D341Med (cell line): ENCODE results near the gene USB1.

ENCODE experiments used
- DNase-seq: peaks from one replicate; pipeline ENCODE4 v3.0.0; 2012; ENCODE audit warnings: low spot score

The USB1 gene

DNA sequence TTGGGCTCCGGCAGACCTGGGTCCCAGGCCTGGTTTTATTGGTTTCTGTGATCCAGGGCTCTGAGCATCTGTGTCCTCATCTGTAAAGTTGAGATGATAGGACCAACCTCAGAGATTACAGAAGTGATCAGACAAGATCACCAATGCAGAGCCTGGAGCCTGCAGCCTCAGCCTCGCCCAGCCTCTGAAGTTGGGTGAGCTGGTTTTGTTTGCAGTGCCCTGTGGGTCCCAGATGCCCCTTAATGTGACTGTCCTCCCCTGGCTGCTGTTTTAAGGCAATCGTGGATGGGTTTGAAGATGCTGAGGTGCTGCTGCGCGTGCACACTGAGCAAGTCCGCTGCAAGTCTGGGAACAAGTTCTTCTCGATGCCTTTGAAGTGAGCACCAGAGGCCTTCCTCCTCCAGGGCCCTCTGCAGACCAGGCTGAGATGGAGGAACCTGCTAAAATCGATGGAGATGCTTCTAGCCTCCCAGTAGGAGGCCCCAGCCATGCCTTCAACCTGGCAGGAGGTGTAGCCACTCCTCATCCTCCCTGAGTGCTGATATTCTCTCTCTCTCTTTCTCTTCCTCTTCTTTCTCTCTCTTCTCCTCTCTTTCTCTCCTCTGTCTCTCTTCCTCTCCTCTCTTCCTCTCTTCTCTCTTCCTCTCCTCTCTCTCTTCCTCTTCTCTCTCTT, 18.8 kb downstream of the USB1 start:
- DNase-seq, result no peak

DNA sequence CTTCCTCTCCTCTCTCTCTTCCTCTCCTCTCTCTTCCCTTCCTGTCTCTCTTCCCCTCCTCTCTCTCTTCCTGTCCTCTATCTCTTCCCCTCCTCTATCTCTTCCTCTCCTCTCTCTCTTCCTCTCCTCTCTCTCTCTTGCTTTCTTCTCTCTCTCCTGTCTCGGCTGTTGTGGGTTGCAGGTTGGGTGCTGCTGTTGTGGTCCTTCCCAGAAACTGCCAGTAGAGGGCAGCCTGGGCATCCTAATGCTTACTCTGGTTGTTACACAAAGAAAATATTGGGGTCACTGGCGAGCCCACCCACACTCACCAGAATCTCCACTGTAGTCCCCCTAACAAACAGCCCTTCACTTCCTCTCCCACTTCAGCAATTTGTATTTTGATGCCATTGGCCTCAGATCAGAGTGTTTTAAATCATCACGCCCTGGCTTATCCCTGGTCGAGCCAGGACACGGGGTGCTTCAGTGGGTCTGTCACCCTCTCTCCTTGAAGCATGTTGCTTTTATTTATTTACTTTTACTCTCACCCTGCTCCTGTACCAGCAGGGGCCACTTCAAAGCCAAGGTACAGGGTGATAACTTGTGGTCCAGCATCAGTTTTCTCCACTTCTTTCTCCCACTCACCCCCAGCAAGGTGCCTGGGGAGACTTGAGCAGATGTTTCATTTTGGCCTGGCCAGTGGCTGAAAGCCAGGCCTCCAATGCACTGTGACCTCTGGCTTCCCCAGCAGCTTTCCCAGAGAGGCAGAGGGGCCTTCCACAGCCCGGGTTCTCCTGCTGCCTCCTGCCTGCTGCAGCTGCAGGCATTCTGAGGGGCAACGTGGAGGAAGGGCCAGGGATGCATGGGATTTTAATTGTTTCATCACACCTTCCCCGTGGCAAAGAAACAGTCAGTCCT, 19.7 kb downstream of the USB1 start:
- DNase-seq, result peak; percentile 72

DNA sequence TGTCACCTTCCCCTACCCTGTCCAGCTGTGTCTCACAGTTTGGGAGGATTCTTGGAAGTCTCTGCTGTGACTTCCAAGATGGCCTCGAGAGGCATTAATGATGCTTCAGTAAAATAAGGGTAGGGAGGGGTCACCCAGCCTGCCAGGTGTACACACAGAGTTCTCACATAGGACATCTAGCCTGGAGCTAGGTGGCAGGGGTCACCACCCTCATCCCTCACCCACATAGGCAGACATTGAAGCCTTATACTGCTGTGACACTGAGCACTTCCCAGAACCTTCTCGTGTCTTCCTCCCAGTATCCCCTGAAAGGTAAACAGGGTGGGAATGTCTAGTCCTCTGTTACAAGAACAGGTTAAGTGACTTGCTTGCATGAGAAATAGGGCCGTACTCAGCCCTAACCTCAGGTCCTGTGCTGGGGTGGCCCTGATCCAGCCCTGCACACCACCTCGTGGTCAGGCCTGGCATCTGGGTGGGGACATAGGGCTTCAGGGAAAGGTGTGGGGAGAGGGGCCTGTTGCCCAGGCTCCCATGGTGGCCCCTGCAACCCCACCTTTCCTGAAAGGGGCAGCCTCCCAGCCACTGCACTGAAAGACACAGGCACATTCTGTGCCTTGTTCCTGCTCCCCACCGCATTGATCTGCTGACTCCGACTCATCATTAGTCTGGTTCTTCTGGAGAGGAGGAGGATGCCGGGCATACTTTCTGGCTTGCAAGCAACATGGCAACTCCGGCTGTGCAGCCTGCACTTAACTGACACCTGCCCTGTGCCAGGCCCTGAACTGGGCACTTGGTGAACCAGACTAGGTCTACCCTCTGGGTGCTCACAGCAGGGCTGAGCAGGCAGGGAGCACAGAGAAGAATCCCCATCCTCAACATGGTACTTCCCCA, 20.7 kb downstream of the USB1 start:
- no peak for DNase-seq

DNA sequence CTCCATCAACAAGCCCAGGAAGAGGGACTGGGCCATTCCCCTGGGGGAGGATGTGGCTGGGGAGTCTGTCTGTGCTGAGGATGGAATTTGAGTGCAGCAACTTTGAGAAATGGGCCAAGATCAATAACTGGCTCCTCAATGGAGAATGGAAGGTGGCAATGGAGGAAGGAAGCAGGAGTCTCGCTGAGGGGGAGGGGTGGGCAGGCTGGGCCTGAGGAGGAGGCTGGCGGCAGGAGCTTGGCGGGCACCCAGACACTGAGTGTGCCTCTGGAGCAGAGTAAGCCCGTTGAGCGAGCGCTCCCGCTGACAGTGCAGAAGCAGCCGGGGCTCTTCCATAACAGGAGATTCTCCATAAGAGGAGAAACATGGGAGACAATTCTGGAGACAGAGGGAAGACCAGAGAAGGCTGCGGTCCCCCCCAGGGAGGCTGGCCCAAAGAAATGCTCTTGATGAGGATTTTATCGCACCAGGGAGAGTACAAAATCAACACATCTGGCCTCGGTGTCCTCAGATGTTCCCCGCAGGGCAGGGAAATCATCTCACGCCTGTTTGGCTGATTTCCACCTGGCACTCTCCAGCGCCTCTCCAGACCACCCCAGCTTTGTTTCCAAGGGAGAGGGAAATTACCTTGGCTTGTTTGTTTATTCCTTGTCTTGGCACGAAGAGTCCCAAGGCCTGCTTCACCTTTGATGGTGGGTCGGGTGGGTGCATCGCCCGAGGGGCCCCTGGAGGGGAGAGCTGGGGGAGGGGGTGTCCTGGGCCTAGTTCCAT, 21.6 kb downstream of the USB1 start:
- peak; percentile 56 for DNase-seq

DNA sequence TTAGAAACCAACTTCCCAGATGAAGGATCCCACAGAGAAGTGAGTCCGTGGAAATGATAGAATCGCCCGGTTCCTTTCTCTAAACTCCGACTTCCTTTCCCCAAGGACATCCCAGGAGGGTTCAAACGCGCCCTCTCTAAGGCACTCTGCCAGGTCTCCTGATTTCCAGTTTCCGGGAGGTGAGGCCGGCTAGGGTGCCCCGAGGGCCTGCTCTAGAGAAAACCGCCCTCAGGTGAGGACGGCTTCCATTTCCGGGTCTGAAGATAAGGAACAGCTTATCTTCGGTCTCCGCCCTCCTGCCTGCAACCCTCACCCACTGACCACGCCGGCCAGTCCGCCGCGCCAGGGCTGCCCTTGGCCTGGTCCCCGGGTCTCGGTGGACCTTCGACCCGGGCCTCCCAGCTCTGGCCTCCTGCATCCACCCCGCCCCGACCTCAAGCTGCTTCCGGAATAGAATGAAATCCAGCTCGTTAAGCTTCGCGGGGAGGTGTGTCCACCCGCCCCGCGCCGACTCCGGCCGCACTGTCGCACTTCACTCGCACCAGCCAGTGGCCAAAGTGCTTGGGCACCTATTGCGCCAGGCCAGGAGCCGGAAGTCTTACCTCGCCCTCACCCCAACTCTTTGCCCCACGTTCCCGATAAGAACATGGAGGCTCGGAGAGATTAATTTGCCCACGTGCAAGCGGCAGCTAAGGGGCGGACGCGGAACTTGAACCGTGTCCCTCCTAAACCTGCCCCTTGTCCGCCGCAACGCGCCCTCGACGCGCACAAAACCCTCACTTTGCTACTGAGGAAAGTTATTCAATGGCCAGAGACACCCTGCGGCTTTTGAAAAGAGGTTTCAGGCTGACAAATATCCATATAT, 23.5 kb downstream of the USB1 start:
- DNase-seq, result peak; percentile 22

DNA sequence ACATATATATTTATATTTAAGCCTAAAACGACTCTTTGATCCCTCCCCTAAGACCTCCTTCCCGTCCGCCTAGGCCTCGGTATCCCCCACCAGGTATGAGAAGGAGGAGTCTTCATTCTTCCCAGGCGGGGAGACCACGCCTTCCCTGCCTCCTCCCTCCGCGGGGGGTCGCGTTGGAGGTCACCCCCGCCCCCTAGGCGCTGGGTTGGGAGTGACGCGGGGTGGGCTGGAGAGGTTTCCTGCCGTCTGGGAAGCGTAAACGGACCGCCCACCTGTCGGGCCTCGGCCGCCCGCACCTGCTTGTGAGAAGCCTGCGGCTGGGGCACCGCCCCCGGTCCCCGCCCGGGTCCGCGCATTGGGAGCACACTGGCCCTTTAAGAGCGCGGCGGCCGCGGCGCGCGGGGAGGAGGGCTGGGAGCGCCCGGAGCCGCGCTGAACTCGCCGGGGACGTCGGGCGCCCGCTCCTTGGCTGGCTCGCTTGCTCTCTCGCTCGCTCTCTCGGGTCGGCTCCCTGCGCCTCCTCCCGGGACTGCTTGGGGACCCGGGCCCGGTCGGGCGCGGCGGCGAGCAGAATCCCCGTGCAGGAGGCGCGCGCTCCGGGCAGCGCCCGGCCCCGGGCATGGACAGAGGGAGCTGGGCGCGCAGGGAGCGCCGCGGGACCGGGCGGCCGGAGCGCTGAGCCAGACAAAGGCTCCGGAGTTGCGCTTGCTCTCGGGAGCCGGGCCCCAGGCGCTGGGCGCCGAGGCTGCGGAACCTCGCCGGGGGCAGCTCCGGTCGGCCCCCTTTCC, 24.3 kb downstream of the USB1 start, which contains the start of gene MMP15:
Gene MMP15 (plus strand): TSS at position 404 of the 788 bp plus-strand sequence. CDS start 597 bp downstream, outside the sequence.
- DNase-seq, result peak; percentile 89

DNA sequence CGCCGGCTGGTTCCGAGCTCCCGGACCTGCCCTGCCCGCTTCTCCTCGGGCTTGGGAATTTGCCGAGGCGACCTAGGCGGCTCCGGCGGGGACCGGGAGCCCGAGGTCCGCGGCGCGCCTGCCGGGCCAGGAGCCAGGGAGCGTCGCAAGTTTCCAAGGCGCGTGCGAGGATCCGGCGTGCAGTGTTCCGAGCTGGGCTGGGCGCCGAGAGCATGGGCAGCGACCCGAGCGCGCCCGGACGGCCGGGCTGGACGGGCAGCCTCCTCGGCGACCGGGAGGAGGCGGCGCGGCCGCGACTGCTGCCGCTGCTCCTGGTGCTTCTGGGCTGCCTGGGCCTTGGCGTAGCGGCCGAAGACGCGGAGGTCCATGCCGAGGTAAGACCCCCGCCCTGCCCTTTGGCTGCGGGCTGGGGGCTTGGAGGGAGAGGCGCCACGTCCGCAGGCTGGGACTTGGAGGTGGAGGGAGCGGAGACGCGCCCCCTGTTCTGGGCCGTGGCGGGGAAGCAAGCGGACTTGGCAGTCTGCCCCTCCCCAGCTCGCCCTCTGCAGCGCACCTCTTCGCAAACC, 25.0 kb downstream of the USB1 start:
- peak; percentile 73 for DNase-seq

DNA sequence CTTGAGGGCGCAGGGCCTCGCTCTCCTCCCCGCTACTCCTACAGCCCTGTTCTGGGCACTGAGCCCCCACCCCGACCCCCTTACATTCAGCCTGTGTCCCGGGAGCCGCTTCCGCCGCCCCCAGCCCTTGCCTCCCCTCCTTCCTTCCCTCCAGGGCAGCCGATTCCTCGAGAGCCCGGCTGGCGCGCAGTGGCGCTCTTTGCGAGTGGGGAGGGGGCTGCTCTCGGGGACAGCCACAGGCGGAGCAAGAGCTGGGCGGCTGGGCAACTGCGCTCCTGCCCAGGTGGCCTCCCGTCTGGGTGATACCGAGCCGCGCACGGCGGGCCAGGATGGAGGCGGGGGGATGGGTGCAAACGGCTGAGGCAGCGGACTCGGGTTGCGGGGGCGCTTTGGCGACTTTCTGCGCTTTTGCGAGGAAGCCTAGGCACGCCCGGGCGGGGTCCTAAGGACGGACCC, 25.5 kb downstream of the USB1 start:
- DNase-seq, result peak; percentile 64

DNA sequence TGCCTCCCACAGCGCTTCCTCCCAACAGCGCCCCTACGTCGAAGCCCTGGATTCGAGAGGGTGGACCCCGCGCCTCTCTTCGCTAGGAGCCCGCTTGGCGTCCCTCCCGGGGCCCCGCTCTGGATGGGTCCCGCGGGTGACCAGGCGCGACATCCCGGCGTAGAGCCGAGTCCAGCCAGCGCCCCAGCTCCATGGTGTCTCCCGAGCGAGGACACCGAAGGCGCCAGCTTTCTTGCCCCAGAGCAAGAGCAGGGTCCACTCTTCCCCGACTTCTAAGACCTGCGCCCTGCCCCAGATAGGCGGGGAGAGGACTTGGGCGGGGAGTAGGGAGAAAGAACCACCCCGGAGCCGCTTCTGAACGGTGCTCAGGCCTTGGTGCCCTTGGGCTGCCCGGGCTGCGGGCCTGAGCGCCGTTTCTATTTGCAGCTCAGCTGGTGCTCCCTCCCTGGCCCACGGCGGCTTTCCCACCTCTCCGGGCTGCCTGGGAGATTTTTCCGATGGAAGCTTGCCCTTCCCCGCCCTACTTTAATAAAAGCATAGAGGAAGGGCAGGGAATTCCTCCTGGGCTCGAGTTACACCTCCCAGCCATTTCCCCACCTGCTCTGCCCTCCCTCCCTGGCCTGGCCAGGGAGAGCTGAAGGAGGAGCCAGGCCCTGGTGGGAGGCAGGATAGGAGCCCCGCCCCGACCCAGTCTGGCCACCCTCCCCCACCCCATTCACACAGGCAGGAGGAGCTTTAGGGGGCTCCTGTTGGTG, 26.1 kb downstream of the USB1 start:
- DNase-seq, result peak; percentile 59

DNA sequence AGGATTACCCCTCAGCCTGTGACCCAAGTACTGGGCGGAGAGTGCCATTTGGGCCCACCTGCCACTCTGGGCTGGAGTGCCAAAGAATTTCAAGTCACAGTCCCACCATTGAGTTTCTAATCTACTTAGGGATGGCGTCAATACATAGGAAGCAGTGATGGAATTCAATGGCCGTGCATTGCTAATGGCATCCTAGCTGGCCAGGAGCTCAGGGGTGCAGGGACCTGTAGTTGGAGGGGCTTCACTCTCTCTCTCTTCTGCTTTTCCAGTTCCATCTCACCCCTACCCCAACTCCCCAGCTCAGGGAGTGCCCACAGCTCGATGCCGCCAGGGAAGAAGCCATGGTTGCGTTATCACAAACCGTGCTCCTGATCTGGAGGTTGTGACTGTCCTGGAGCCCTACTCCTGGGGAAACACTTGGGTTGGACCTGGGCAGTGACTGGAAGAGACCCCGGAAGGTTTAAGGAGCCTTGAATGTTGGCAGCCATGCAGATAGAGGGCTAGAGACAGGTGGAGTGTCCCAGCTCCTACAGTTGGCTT, 26.8 kb downstream of the USB1 start:
- DNase-seq, result no peak

DNA sequence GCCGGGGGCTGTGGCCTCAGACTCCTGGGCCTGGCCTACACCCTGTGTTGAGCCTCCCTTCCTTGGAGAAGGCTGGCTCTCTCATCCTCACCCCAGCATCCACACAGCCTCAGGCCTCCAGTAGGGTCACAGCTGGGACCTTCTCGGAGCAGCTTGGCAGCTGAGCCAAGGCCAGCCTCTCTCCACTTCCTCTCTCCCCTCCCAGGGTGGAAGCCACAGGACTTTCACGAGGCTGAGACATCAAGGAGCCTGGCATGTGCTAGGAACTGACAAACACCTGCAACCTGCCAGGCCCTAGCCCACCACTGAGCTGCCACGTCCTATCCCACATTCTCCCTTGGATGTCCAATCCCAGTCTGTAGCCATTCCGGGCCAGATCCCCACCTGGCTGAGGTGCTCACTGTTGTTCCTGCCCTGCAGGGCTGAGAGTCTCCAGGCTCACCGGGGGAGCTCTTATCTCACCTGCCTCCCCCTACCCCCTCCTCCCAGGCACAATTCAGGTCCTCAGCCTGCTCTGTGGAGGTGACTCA, 27.4 kb downstream of the USB1 start:
- no peak for DNase-seq

DNA sequence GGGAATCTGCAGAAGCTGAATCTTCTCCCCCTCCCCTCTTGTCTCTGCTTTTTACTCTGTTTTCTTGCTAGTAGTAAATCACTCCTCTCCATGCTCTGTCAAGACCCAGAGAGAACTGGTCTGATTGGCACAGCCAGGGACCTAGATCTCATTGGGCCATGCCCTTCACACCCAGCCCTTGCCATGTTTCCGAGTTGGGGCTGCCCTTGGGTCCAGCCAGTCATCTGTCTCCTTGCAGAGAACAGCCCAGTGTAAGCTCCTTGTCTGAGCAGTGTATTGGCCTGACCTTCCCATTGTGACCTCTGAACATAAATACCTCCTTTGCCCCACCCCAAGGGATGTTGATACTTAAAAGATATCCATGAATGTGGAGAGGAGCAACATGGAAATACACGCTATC, 28.2 kb downstream of the USB1 start:
- DNase-seq, result no peak

DNA sequence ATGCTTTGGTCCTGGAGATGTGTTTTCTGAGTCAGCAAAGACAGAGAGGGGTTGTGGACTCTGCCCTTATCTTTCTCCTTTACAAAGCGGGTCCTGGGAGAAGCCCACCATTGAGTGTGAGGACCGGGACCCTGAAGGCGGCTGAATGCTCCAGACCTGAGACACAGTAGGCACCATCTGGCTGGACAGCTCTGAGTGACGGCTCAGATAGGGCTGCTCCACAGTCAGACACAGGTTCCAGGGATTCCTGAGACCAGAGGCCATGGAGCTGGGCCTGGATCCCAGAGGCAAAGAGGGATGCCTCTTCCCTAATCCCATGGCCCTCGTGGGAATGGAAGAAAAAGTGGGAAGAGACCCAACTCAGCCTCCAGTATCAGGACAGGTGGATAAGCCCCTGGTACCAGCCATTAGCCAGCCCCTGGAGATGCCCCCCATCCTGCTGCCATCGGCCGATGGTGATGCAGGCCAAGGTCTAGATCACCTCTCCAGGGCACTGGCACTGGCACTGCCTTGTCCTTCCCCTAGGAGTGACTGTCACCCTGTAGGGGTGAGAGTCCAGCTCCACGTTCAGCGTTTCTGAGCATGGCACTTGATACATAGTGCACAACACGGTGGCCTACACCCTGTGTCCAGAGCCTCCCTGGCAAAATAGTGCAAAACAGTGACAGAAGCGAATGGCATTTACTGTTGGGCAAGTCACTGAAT, 29.1 kb downstream of the USB1 start:
- no peak for DNase-seq

DNA sequence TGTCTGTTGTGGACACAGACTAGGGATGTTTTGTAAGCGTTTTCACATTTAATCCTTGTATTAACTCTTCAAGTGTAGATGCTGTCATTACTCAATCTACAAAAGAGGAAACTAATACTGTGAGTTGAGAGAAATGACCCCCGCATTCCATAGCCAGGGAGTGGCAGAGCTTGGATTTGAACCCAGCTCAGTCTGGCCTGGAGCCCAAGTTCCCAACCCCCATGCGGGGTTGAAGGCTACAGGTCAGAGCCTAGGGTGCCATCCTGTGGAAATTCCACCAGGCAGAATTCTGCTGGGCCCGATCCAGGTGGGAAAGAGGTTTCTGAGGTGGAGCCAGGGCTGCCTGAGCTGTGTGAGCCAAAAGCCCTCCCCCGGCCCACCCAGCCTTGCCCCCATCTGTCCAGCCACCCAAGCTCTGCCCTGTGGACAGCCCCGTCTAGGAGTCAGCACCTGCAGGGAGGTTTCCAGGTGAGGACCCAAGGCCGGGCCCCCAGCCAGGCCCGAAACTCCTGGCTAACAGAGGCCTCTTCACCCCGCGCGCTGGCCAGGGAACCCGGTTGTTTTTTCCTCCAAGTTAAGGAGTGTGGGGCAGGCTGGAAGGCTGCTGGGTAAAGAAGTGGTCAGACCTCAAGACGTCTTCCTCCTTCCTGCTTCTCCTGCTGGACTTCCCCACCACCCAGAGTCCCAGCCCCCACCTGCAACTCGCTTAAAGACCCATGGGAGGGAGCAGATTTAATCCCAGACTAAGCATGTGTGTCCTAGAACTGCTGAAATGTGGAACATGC, 30.0 kb downstream of the USB1 start:
- DNase-seq, result peak; percentile 39

DNA sequence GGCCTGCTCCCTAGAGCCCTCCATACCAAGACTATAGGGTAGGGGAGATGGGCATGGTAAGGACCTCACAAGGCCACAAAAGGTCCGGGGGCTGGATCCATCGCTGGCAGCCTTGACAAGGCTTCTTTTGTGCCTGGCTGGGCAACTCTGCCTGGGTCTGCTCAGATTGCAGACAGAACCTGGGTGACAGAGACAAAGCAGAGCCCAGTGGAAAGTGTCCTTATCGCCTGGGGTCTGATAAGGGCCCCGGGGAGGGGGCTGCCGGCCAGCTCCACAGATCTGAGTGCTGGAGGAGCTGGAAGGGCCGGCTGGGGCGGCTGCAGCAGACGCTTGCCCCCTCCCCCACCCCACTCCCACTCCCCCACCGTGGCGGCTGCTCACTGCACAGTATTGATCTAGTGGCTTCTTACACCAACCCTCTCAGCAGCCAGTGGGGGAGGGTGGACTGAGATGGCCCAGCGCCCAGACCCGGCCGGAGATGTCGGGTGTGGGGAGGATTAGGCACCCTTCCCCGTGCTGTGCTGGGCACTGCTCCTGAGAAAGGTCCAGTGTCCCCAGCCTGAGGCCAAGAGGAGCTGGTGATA, 31.6 kb downstream of the USB1 start:
- DNase-seq, result no peak

DNA sequence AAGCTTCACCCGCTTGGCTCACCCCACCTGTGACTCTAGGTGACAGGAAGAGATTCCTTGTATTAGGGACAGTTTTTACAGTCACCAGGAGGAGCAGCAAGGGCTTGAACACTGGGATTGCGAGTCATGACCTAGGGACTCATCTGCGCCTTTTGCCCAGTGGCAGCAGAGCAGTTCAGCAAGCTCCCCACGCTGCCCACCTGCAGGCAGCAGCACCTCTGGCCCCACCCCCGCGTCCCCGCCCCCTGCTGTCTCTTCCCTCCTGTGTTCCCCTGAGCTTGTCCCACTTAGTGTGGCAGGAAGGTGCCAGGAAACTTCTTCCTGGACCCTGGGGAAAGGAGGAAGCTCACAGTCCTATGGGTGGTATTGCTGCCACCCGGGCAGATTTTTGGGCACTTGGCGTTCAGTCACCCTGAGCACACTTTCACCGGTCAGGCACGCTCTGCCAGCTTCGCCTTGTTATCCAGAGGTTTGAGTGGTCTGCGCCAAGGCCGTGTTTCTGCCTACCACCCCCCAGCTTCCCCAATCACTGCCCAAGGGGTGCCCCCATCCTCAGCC, 33.0 kb downstream of the USB1 start:
- no peak for DNase-seq
